Left colon (tissue), 2 donors: ENCODE data around the gene GNB1. TPM values are rescaled to one million over a fixed set of nuclear protein-coding genes. Genes with fewer than 3 reads are reported as not detected.
"Not testable (repeated sequence)": the region's sequence is repeated elsewhere in the genome, so short reads cannot be mapped to it uniquely, and the experiment has no call there.

Experiments used
- ATAC-seq: fragments of 200-7000 bp; cut with Tn5 transposase; one replicate; pipeline ENCODE4 v1.9.1; 2020; ENCODE audit warnings: mild to moderate bottlenecking, moderate library complexity
- DNase-seq, 2 donors: peaks; one replicate each; pipeline ENCODE4 v3.0.0-alpha.2; 2020
- intact Hi-C, 2 donors: fragments of 100-400 bp; cut with DNase I in 1 of 2; cut with micrococcal nuclease in 1 of 2; formaldehyde crosslinking; loops; one replicate each; pipeline versions ENCODE4 v1.11.2 to v1.14.0; 2022; cut with DNase I, micrococcal nuclease
- long read RNA-seq: library from polyadenylated mRNA; unstranded; transcript quantifications from one replicate; pipeline ENCODE4 v2.0.0, GENCODE V29; 2021
- total RNA-seq, 2 donors: library from RNA; stranded (reverse); fragmentation: NEBNext Ultra II Directional; extraction: Animal tissue kit (Norgen Biotek cat#: 25700); gene quantifications; one replicate each; pipeline ENCODE4 v1.2.1, GENCODE V29; 2021
- donor health status: DM: no; HTN: no; CAD: no.
- donor health status: DM: yes; HTN: yes; CAD: no.

The GNB1 gene
- total RNA-seq, result 100 to 1,000 TPM; 308 to 326 TPM
- long read RNA-seq, transcript GNB1-201 (12 exons, 3,132 nt), result major isoform, 356 of 522 reads
- long read RNA-seq, transcript GNB1-209 (11 exons, 3,145 nt), result minor isoform, 24 of 522 reads
- long read RNA-seq, partial matches to known transcripts, result 63 of 522 reads
- long read RNA-seq, other reads (novel, unspliced or antisense), result 76 of 522 reads

GRCh38 chr1:1890506-1891348 is at the start of gene GNB1:
Gene GNB1 (minus strand): TSS chr1:1891087. CDS start chr1:1825453, 65,634 bp downstream.
- intact Hi-C loops, result no loop called here
- ATAC-seq (peak; percentile 60), DNase-seq (peak; percentile 82 to 90)

- ATAC-seq, result no peak
- DNase-seq, result no peak
- intact Hi-C loops, result no loop called here
Measured at GRCh38 chr1:1940123-1940425, 49.2 kb upstream of the GNB1 start.

GRCh38 chr1:1939296-1940122 is 48.6 kb upstream of the GNB1 start:
- ATAC-seq (no peak), DNase-seq (no peak)
- intact Hi-C loops, result no loop called here

- DNase-seq (no peak), ATAC-seq (no peak)
- intact Hi-C loops, result no loop called here
Measured at GRCh38 chr1:1938613-1939295, 47.9 kb upstream of the GNB1 start.

- DNase-seq, result no peak
- intact Hi-C loops, result no loop called here
- no peak for ATAC-seq
Measured at GRCh38 chr1:1938276-1938573, 47.3 kb upstream of the GNB1 start.

- DNase-seq, result no peak
- intact Hi-C loops, result no loop called here
- no peak for ATAC-seq
Measured at GRCh38 chr1:1937549-1938275, 46.8 kb upstream of the GNB1 start.

GRCh38 chr1:1937061-1937460 is 46.2 kb upstream of the GNB1 start:
- intact Hi-C loops, result no loop called here
- no peak for DNase-seq

GRCh38 chr1:1934848-1935247 is 44.0 kb upstream of the GNB1 start:
- DNase-seq, intact Hi-C loops, ATAC-seq: not testable (repeated sequence)

More at GRCh38 chr1:1937061-1937460, 46.2 kb upstream of the GNB1 start:
- no peak for ATAC-seq

- DNase-seq (no peak), ATAC-seq (no peak)
- intact Hi-C loops, result no loop called here
Measured at GRCh38 chr1:1929639-1930545, 39.0 kb upstream of the GNB1 start.

- DNase-seq, result no peak
- ATAC-seq, result no peak
- intact Hi-C loops, result no loop called here
Measured at GRCh38 chr1:1929102-1929638, 38.3 kb upstream of the GNB1 start.

- no peak for ATAC-seq
- no peak for DNase-seq
- intact Hi-C loops, result no loop called here
Measured at GRCh38 chr1:1928231-1929101, 37.6 kb upstream of the GNB1 start.

GRCh38 chr1:1927751-1928150 is 36.9 kb upstream of the GNB1 start:
- DNase-seq (no peak), ATAC-seq (no peak)
- intact Hi-C loops, result no loop called here

GRCh38 chr1:1926886-1927660 is 36.2 kb upstream of the GNB1 start:
- intact Hi-C loops, result no loop called here
- no peak for DNase-seq
- no peak for ATAC-seq

- DNase-seq (no peak), ATAC-seq (no peak)
- intact Hi-C loops, result no loop called here
Measured at GRCh38 chr1:1926346-1926811, 35.5 kb upstream of the GNB1 start.

- DNase-seq (no peak), ATAC-seq (no peak)
- intact Hi-C loops, result no loop called here
Measured at GRCh38 chr1:1925437-1926345, 34.8 kb upstream of the GNB1 start.
